Endothelial cell of umbilical vein (primary cell): ENCODE measurements around the gene SMOC2. TPM values are rescaled to one million over a fixed set of nuclear protein-coding genes. Genes with fewer than 3 reads are reported as not detected.

Experiments used
- BruUV-seq: library from RNA; stranded (reverse); fragments of 400-500 nt; replicated peaks from 2 replicates; lab custom pipeline; 2021; lab: Mats Ljungman, UMichigan
- CTCF ChIA-PET: fragments of 300-600, 350-600 bp; sonication (Branson Sonifier 250); formaldehyde crosslinking; loops from one replicate; lab custom pipeline; 2021; ENCODE audit warnings: antibody characterized with exemption, inconsistent platforms; lab: Charles Lee
- POLR2A ChIA-PET: fragments of 300-600, 350-600 bp; sonication (Branson Sonifier 250); formaldehyde crosslinking; loops from one replicate; lab custom pipeline; 2021; ENCODE audit warnings: antibody characterized with exemption, inconsistent platforms; lab: Charles Lee
- DNase-seq: peaks from one replicate; pipeline ENCODE4 v3.0.0-alpha.2; 2011; ENCODE audit warnings: low read depth, low spot score
- FAIRE-seq: peaks from 2 replicates; lab custom pipeline; 2011; peaks lifted over from hg19 to GRCh38; lab: Jason Lieb, UNC
- H2AFZ ChIP-seq: 2 replicates; pipeline ENCODE4 v1.6.0; 2012; ENCODE audit warnings: low read depth, low read length, control low read depth, inconsistent platforms
- H3K27ac ChIP-seq: 2 replicates; pipeline ENCODE4 v1.5.1; 2011; ENCODE audit warnings: low read depth, mild to moderate bottlenecking, control low read depth, low read length, moderate library complexity; ENCODE audit not compliant: insufficient read depth
- H3K27me3 ChIP-seq, 2 experiments: 2 replicates each; pipeline versions ENCODE4 v1.6.0 to v1.6.1; 2011; ENCODE audit warnings: low read length in 2 of 2, mixed read lengths in 1 of 2; ENCODE audit not compliant: control insufficient read depth in 2 of 2, insufficient read depth in 2 of 2
- H3K36me3 ChIP-seq, 2 experiments: 2 replicates in 1 of 2; 3 replicates in 1 of 2; pipeline ENCODE4 v1.5.1; 2011; ENCODE audit warnings: low read length in 2 of 2, mild to moderate bottlenecking in 1 of 2, moderate library complexity in 1 of 2; ENCODE audit not compliant: control insufficient read depth in 2 of 2, insufficient read depth in 2 of 2; ENCODE audit errors: extremely low read depth in 1 of 2
- H3K4me1 ChIP-seq: 3 replicates; pipeline ENCODE4 v1.5.1; 2011; ENCODE audit warnings: mild to moderate bottlenecking, low read length; ENCODE audit not compliant: control insufficient read depth, insufficient read depth; ENCODE audit errors: extremely low read depth
- H3K4me2 ChIP-seq: 2 replicates; pipeline ENCODE4 v1.6.1; 2011; ENCODE audit warnings: low read length, control low read depth, mixed read lengths; ENCODE audit not compliant: insufficient read depth
- H3K4me3 ChIP-seq, 3 experiments: fragments of 200-600 bp in 1 of 3; sonication (generic), shearing (Covaris generic) in 1 of 3; replicated peaks in 1 of 3; 2 replicates each; pipeline ENCODE4 v1.5.1; 2011 to 2016; ENCODE audit warnings: control low read depth in 3 of 3, low read length in 3 of 3, mild to moderate bottlenecking in 2 of 3, inconsistent platforms in 1 of 3, low read depth in 1 of 3, moderate library complexity in 1 of 3; ENCODE audit not compliant: insufficient read depth in 1 of 3
- H3K79me2 ChIP-seq: 2 replicates; pipeline ENCODE4 v1.6.0; 2012; ENCODE audit warnings: low read length, inconsistent platforms; ENCODE audit not compliant: control insufficient read depth, insufficient read depth
- H3K9ac ChIP-seq: replicated peaks from 2 replicates; pipeline ENCODE3; 2011; ENCODE audit warnings: low read length, control low read depth; ENCODE audit not compliant: insufficient read depth; ENCODE audit errors: extremely low read depth
- H3K9me1 ChIP-seq: replicated peaks from 3 replicates; pipeline ENCODE4 v1.6.0; 2011; ENCODE audit warnings: mild to moderate bottlenecking, low read length; ENCODE audit not compliant: control insufficient read depth, insufficient read depth; ENCODE audit errors: extremely low read depth
- H3K9me3 ChIP-seq: replicated peaks from 2 replicates; pipeline ENCODE4 v1.5.1; 2012; ENCODE audit warnings: low read length, inconsistent platforms; ENCODE audit not compliant: control insufficient read depth, insufficient read depth
- H4K20me1 ChIP-seq: replicated peaks from 2 replicates; pipeline ENCODE3; 2011; ENCODE audit warnings: mild to moderate bottlenecking, low read length; ENCODE audit not compliant: control insufficient read depth, insufficient read depth; ENCODE audit errors: extremely low read depth
- CTCF ChIP-seq, 2 donors: IDR thresholded peaks; 1 replicate in 1 of 2; 2 replicates in 1 of 2; pipeline ENCODE4 v1.5.1; 2011; ENCODE audit warnings: low read length in 2 of 2, mild to moderate bottlenecking in 2 of 2, moderate library complexity in 2 of 2, control low read depth in 1 of 2, inconsistent platforms in 1 of 2, low read depth in 1 of 2; ENCODE audit not compliant: insufficient read depth in 1 of 2; ENCODE audit errors: extremely low read depth in 1 of 2
- EZH2 ChIP-seq: IDR thresholded peaks from 2 replicates; pipeline ENCODE4 v1.6.1; 2012; ENCODE audit warnings: borderline replicate concordance, low read depth, mild to moderate bottlenecking, moderate library complexity, low read length, inconsistent platforms; ENCODE audit not compliant: severe bottlenecking
- FOS ChIP-seq: IDR thresholded peaks from 2 replicates; pipeline ENCODE4 v1.6.1; 2011; ENCODE audit warnings: mild to moderate bottlenecking, low read length, moderate library complexity, borderline replicate concordance; ENCODE audit not compliant: insufficient read depth
- GATA2 ChIP-seq: IDR thresholded peaks from 2 replicates; pipeline ENCODE4 v1.7.0; 2011; ENCODE audit warnings: low read depth, mild to moderate bottlenecking, moderate library complexity, mixed read lengths, low read length; ENCODE audit not compliant: insufficient read length, insufficient read depth
- JUN ChIP-seq: IDR thresholded peaks from 2 replicates; pipeline ENCODE4 v1.6.1; 2011; ENCODE audit warnings: borderline replicate concordance, low read depth; ENCODE audit not compliant: insufficient read length, insufficient read depth
- MAX ChIP-seq: IDR thresholded peaks from 2 replicates; pipeline ENCODE4 v1.6.1; 2011; ENCODE audit not compliant: insufficient read depth, insufficient read length
- POLR2A ChIP-seq: IDR thresholded peaks from 2 replicates; pipeline ENCODE4 v1.6.1; 2012; ENCODE audit warnings: low read depth, mild to moderate bottlenecking, control low read depth, low read length
- dilution Hi-C: fragments of 300-500 bp; cut with MboI; formaldehyde crosslinking; loops from one replicate; pipeline ENCODE4 v1.15.0; 2019; ENCODE audit warnings: low sequenced_read_pairs; ENCODE audit not compliant: extremely low pct_ligation_motif_present
- intact Hi-C: fragments of 100-400 bp; cut with micrococcal nuclease; formaldehyde crosslinking; loops from one replicate; pipeline ENCODE4 v1.10.0; 2022
- polyA plus RNA-seq, 4 experiments: library from polyadenylated mRNA; depleted of rRNA in 3 of 4; stranded (reverse) in 3 of 4; unstranded in 1 of 4; fragments of >200 nt; gene quantifications; 2 replicates each; pipeline versions ENCODE4 v1.2.1 to v1.2.3, GENCODE V29; 2011 to 2012; ENCODE audit warnings: missing spikeins in 1 of 4
- total RNA-seq: library from RNA; stranded (reverse); gene quantifications from 2 replicates; pipeline ENCODE4 v1.2.3, GENCODE V29; 2021

The SMOC2 gene
- total and polyA plus RNA-seq, 2 donors (not counting 3 experiments of a cell fraction or from before 2014, with no cell fraction given), result not detected

- dilution Hi-C loops (no loop called here), intact Hi-C loops (no loop called here)
- no peaks in the 10 kb centered on the region for H3K27me3 ChIP-seq
- DNase-seq, result no peak
- no peak overlapping the region for H3K4me3 ChIP-seq
- ChIA-PET POLR2A (no interaction called here), CTCF (no interaction called here)
- no peaks in the 10 kb centered on the region for H4K20me1 ChIP-seq
- no peak for FAIRE-seq
- no TSS peak for BruUV-seq
- H3K79me2 ChIP-seq, result no peaks in the 10 kb centered on the region
- H2AFZ ChIP-seq, result no peak overlapping the region
- H3K27ac ChIP-seq, result no peak overlapping the region
- no peak for TF ChIP-seq FOS
- no peak for TF ChIP-seq MAX
- TF ChIP-seq EZH2, result no peak
- no peak for TF ChIP-seq JUN
- TF ChIP-seq GATA2, result no peak
- TF ChIP-seq CTCF (IDR thresholded peaks at IDR 0.05; ENCODE audit: extremely low read depth in 1 of 2, insufficient read depth in 1 of 2, low read depth in 1 of 2, low read length in 2 of 2), result no peak
- no peak for TF ChIP-seq POLR2A
- no peaks in the 10 kb centered on the region for H3K4me1 ChIP-seq
- H3K9ac ChIP-seq, result no peak overlapping the region
- H3K9me1 ChIP-seq, result no peaks in the 10 kb centered on the region
- H3K36me3 ChIP-seq, result no peaks in the 10 kb centered on the region
- peaks cover under 1% of the 10 kb centered on the region for H3K9me3 ChIP-seq
- H3K4me2 ChIP-seq, result no peak overlapping the region
Observed at GRCh38 chr6:168554898-168555617, 114.1 kb downstream of the SMOC2 start.
